Loucy (cell line): ENCODE measurements around the gene CYP4Z1.
"Not testable (repeated sequence)": the region's sequence is repeated elsewhere in the genome, so short reads cannot be mapped to it uniquely, and the experiment has no call there.

Source experiments
- H2AFZ ChIP-seq: fragments of 200-600 bp; sonication (generic); 2 replicates; pipeline ENCODE4 v1.6.0; 2016; ENCODE audit warnings: antibody characterized with exemption, mild to moderate bottlenecking, low read length, moderate library complexity
- H3F3A ChIP-seq: fragments of 200-600 bp; 2 replicates; pipeline ENCODE4 v1.6.0; 2016; ENCODE audit warnings: antibody characterized with exemption, low read depth, mild to moderate bottlenecking
- H3K27me3 ChIP-seq: fragments of 200-600 bp; sonication (generic); 2 replicates; pipeline ENCODE4 v1.6.1; 2014; ENCODE audit warnings: low read length, mild to moderate bottlenecking; ENCODE audit not compliant: insufficient read depth, poor library complexity, severe bottlenecking
- H3K36me3 ChIP-seq: fragments of 200-600 bp; sonication (generic); 2 replicates; pipeline ENCODE4 v1.6.1; 2016; ENCODE audit warnings: low read length; ENCODE audit not compliant: insufficient read depth
- H3K4me1 ChIP-seq: fragments of 200-600 bp; sonication (generic); 2 replicates; pipeline ENCODE4 v1.5.1; 2014; ENCODE audit warnings: low read length, mild to moderate bottlenecking; ENCODE audit not compliant: insufficient read depth, poor library complexity, severe bottlenecking
- H3K4me2 ChIP-seq: fragments of 200-600 bp; sonication (generic); 2 replicates; pipeline ENCODE4 v1.6.0; 2014; ENCODE audit warnings: antibody characterized with exemption, low read length, low read depth, mild to moderate bottlenecking; ENCODE audit not compliant: poor library complexity, severe bottlenecking
- H3K4me3 ChIP-seq: fragments of 200-600 bp; sonication (generic); 2 replicates; pipeline ENCODE4 v1.5.1; 2014; ENCODE audit warnings: low read length, mild to moderate bottlenecking, mixed read lengths; ENCODE audit not compliant: poor library complexity, severe bottlenecking
- H3K79me2 ChIP-seq: fragments of 200-600 bp; sonication (generic); 2 replicates; pipeline ENCODE4 v1.6.1; 2014; ENCODE audit warnings: low read length; ENCODE audit not compliant: insufficient read depth
- H3K9ac ChIP-seq: fragments of 200-600 bp; sonication (generic); 2 replicates; pipeline ENCODE4 v1.6.0; 2014; ENCODE audit warnings: mild to moderate bottlenecking, low read depth, low read length, moderate library complexity; ENCODE audit not compliant: poor library complexity, severe bottlenecking
- H3K9me2 ChIP-seq: fragments of 200-600 bp; sonication (generic); replicated peaks from 2 replicates; pipeline ENCODE4 v1.6.1; 2016; ENCODE audit warnings: low read depth, low read length, mixed read lengths
- H3K9me3 ChIP-seq: fragments of 200-600 bp; sonication (generic); 2 replicates; pipeline ENCODE4 v1.6.1; 2014; ENCODE audit warnings: mild to moderate bottlenecking, antibody characterized with exemption, low read length, low read depth; ENCODE audit not compliant: insufficient read depth
- H4K20me1 ChIP-seq: fragments of 200-600 bp; sonication (generic); 2 replicates; pipeline ENCODE4 v1.6.0; 2014; ENCODE audit warnings: antibody characterized with exemption, low read length, mild to moderate bottlenecking; ENCODE audit not compliant: insufficient read depth, poor library complexity, severe bottlenecking
- CTCF ChIP-seq: fragments of 200-600 bp; sonication (generic); conservative IDR thresholded peaks from 2 replicates; pipeline ENCODE4 v1.5.1; 2014; ENCODE audit warnings: mild to moderate bottlenecking, antibody characterized with exemption, low read length
- EZH2phosphoT487 ChIP-seq: fragments of 200-600 bp; IDR thresholded peaks from 2 replicates; pipeline ENCODE4 v1.6.1; 2018; ENCODE audit warnings: antibody characterized with exemption, mild to moderate bottlenecking, moderate library complexity, borderline replicate concordance

CYP4Z1 gene

GRCh38 chr1:47147047-47147785, 80.2 kb downstream of the CYP4Z1 start:
- H4K20me1 ChIP-seq: no peaks in the 10 kb centered on the region
- no peak for TF ChIP-seq EZH2phosphoT487
- TF ChIP-seq CTCF: no peak
- no peaks in the 10 kb centered on the region for H3K9me3 ChIP-seq
- no peaks in the 10 kb centered on the region for H3K9me2 ChIP-seq
- H3K9ac ChIP-seq: no peak overlapping the region
- H3K4me1 ChIP-seq: no peaks in the 10 kb centered on the region
- H3K79me2 ChIP-seq: no peaks in the 10 kb centered on the region
- no peak overlapping the region for H3K4me2 ChIP-seq
- no peaks in the 10 kb centered on the region for H3K27me3 ChIP-seq
- no peak overlapping the region for H3K4me3 ChIP-seq
- H3K36me3 ChIP-seq: no peaks in the 10 kb centered on the region
- H2AFZ ChIP-seq: no peak overlapping the region
- H3F3A ChIP-seq: no peaks in the 10 kb centered on the region

GRCh38 chr1:47149162-47149561, 82.1 kb downstream of the CYP4Z1 start:
- H3K9me2 ChIP-seq, H3K27me3 ChIP-seq, H3K4me1 ChIP-seq, H2AFZ ChIP-seq, H3K9ac ChIP-seq, H3F3A ChIP-seq, H4K20me1 ChIP-seq, H3K4me3 ChIP-seq, H3K36me3 ChIP-seq, H3K79me2 ChIP-seq, H3K9me3 ChIP-seq, H3K4me2 ChIP-seq: not testable (repeated sequence)

GRCh38 chr1:47156457-47156856, 89.4 kb downstream of the CYP4Z1 start:
- H3K79me2 ChIP-seq, H3K36me3 ChIP-seq: not testable (repeated sequence)

GRCh38 chr1:47157957-47158356, 90.9 kb downstream of the CYP4Z1 start:
- not testable (repeated sequence) for H4K20me1 ChIP-seq

More at GRCh38 chr1:47156457-47156856, 89.4 kb downstream of the CYP4Z1 start:
- not testable (repeated sequence) for H3K27me3 ChIP-seq, H3F3A ChIP-seq, H3K9me3 ChIP-seq, H3K9me2 ChIP-seq, H2AFZ ChIP-seq, H3K4me2 ChIP-seq, H4K20me1 ChIP-seq, H3K4me1 ChIP-seq, H3K9ac ChIP-seq, H3K4me3 ChIP-seq

More at GRCh38 chr1:47157957-47158356, 90.9 kb downstream of the CYP4Z1 start:
- H3K79me2 ChIP-seq, H3K27me3 ChIP-seq, H3K36me3 ChIP-seq, H3K9ac ChIP-seq, H3K4me1 ChIP-seq, H2AFZ ChIP-seq, H3F3A ChIP-seq, H3K9me3 ChIP-seq, H3K4me3 ChIP-seq, H3K9me2 ChIP-seq, H3K4me2 ChIP-seq: not testable (repeated sequence)
